Vagina (tissue), 2 donors: ENCODE measurements around the gene DENND5A. TPM values are rescaled to one million over a fixed set of nuclear protein-coding genes. Genes with fewer than 3 reads are reported as not detected.
"Not testable (repeated sequence)": the region's sequence is repeated elsewhere in the genome, so short reads cannot be mapped to it uniquely, and the experiment has no call there.

Experiments used
- DNase-seq, 2 donors: peaks; one replicate each; pipeline ENCODE4 v3.0.0-alpha.2; 2017; ENCODE audit errors: extremely low spot score in 2 of 2
- H3K27ac ChIP-seq: fragments of 200-600 bp; sonication (generic); one replicate; pipeline ENCODE4 v1.5.1; 2019
- H3K27me3 ChIP-seq: fragments of 200-600 bp; sonication (generic); one replicate; pipeline ENCODE4 v1.5.1; 2019
- H3K36me3 ChIP-seq, 2 donors: fragments of 200-600 bp; sonication (generic); one replicate each; pipeline ENCODE4 v1.5.1; 2017 to 2019
- H3K4me1 ChIP-seq: fragments of 200-600 bp; sonication (generic); one replicate; pipeline ENCODE4 v1.5.1; 2019
- H3K4me3 ChIP-seq, 2 donors: fragments of 200-600 bp; sonication (generic); 1 replicate in 1 of 2; 2 replicates in 1 of 2; pipeline ENCODE4 v1.5.1; 2016 to 2019
- H3K9me3 ChIP-seq: fragments of 200-600 bp; sonication (generic); one replicate; pipeline ENCODE4 v1.5.1; 2019
- CTCF ChIP-seq, 3 experiments: fragments of 450-650 bp in 2 of 3; fragments of 200-600 bp in 1 of 3; sonication (generic) in 1 of 3; IDR thresholded peaks; one replicate each; pipeline ENCODE4 v1.5.1; 2017 to 2019; ENCODE audit warnings: antibody characterized with exemption in 3 of 3, mild to moderate bottlenecking in 2 of 3, moderate library complexity in 2 of 3
- POLR2A ChIP-seq, 2 donors: fragments of 450-650 bp; IDR thresholded peaks; one replicate each; pipeline ENCODE4 v1.6.1; 2017; ENCODE audit warnings: antibody characterized with exemption in 2 of 2, mild to moderate bottlenecking in 2 of 2, moderate library complexity in 2 of 2
- POLR2AphosphoS5 ChIP-seq, 2 donors: sonication (generic); formaldehyde crosslinking; IDR thresholded peaks; one replicate each; pipeline ENCODE4 v1.9.0; 2017; ENCODE audit warnings: antibody characterized with exemption in 2 of 2, mild to moderate bottlenecking in 2 of 2, low read depth in 1 of 2; ENCODE audit not compliant: insufficient read depth in 1 of 2
- intact Hi-C: fragments of 100-400 bp; cut with DNase I; formaldehyde crosslinking; loops from one replicate; pipeline ENCODE4 v1.15.1; 2023
- total RNA-seq: library from RNA; depleted of rRNA; stranded (reverse); fragments of >200 nt; gene quantifications from one replicate; pipeline ENCODE4 v1.2.3, GENCODE V29; 2016

DENND5A gene
- total RNA-seq, 1 donor from 2014 or later: 82.0 TPM

GRCh38 chr11:9225748-9226298 lies 39.3 kb downstream of the DENND5A start:
- Histone ChIP-seq H3K27me3 (no peaks in the 10 kb centered on the region), H3K27ac (no peak overlapping the region), H3K4me1 (peaks cover 32% of the 10 kb centered on the region), H3K9me3 (no peaks in the 10 kb centered on the region), H3K4me3 (no peak overlapping the region), H3K36me3 (no peaks in the 10 kb centered on the region)
- intact Hi-C loops: no loop called here
- no peak for DNase-seq
- no peak for TF ChIP-seq POLR2A (IDR thresholded peaks at IDR 0.05)
- no peak for TF ChIP-seq CTCF (IDR thresholded peaks at IDR 0.05)
- TF ChIP-seq POLR2AphosphoS5 (IDR thresholded peaks at IDR 0.05; ENCODE audit: insufficient read depth in 1 of 2, low read depth in 1 of 2): no peak

- no peaks in the 10 kb centered on the region for H3K9me3 ChIP-seq
- no peaks in the 10 kb centered on the region for H3K27me3 ChIP-seq
- no peaks in the 10 kb centered on the region for H3K36me3 ChIP-seq
- intact Hi-C loops: no loop called here
- no peak overlapping the region for H3K4me3 ChIP-seq
- H3K4me1 ChIP-seq: peaks cover 6% of the 10 kb centered on the region
- no peak for DNase-seq
- no peak overlapping the region for H3K27ac ChIP-seq
- no peak for TF ChIP-seq CTCF (IDR thresholded peaks at IDR 0.05)
- no peak for TF ChIP-seq POLR2A (IDR thresholded peaks at IDR 0.05)
- TF ChIP-seq POLR2AphosphoS5 (IDR thresholded peaks at IDR 0.05; ENCODE audit: insufficient read depth in 1 of 2, low read depth in 1 of 2): no peak
These were observed 42.5 kb downstream of the DENND5A start for GRCh38 chr11:9222654-9223053.

- H3K4me3 ChIP-seq, H3K27ac ChIP-seq, H3K9me3 ChIP-seq, intact Hi-C loops, DNase-seq, H3K27me3 ChIP-seq, H3K36me3 ChIP-seq, H3K4me1 ChIP-seq: not testable (repeated sequence)
These were observed 44.3 kb downstream of the DENND5A start for GRCh38 chr11:9220853-9221252.

GRCh38 chr11:9219572-9219971 lies 45.6 kb downstream of the DENND5A start:
- Histone ChIP-seq H3K27ac (no peak overlapping the region), H3K36me3 (no peaks in the 10 kb centered on the region), H3K9me3 (no peaks in the 10 kb centered on the region), H3K4me1 (peaks cover 15% of the 10 kb centered on the region), H3K27me3 (no peaks in the 10 kb centered on the region), H3K4me3 (no peak overlapping the region)
- TF ChIP-seq POLR2A (IDR thresholded peaks at IDR 0.05) (no peak), POLR2AphosphoS5 (IDR thresholded peaks at IDR 0.05; ENCODE audit: insufficient read depth in 1 of 2, low read depth in 1 of 2) (peak in 1 of 2 donors; percentile 28), CTCF (IDR thresholded peaks at IDR 0.05) (no peak)
- intact Hi-C loops: no loop called here
- no peak for DNase-seq

GRCh38 chr11:9219115-9219514 lies 46.0 kb downstream of the DENND5A start:
- H3K27ac ChIP-seq: peak overlapping the region; percentile 6
- no peak overlapping the region for H3K4me3 ChIP-seq
- no peaks in the 10 kb centered on the region for H3K9me3 ChIP-seq
- H3K27me3 ChIP-seq: no peaks in the 10 kb centered on the region
- TF ChIP-seq POLR2AphosphoS5 (IDR thresholded peaks at IDR 0.05; ENCODE audit: insufficient read depth in 1 of 2, low read depth in 1 of 2): no peak
- TF ChIP-seq POLR2A (IDR thresholded peaks at IDR 0.05): no peak
- TF ChIP-seq CTCF (IDR thresholded peaks at IDR 0.05): no peak
- H3K4me1 ChIP-seq: peaks cover 20% of the 10 kb centered on the region
- H3K36me3 ChIP-seq: no peaks in the 10 kb centered on the region
- no peak for DNase-seq
- intact Hi-C loops: no loop called here
